Posterior cingulate gyrus (tissue), 11 donors: ENCODE measurements around the gene KLRK1.
"Not testable (repeated sequence)": the region's sequence is repeated elsewhere in the genome, so short reads cannot be mapped to it uniquely, and the experiment has no call there.

ENCODE experiments used
- DNase-seq, 10 donors: peaks; one replicate each; pipeline versions ENCODE4 v3.0.0 to v3.0.0-alpha.2; 2020 to 2021; ENCODE audit warnings: mixed read lengths in 3 of 10
- intact Hi-C: fragments of 100-400 bp; cut with DNase I; formaldehyde crosslinking; loops from one replicate; pipeline ENCODE4 v1.15.1; 2023

Gene KLRK1

GRCh38 chr12:10389904-10390303, at the start of gene KLRK1:
TSS of gene KLRK1 (minus strand) at chr12:10390041. CDS start at chr12:10388810, 1,231 bp downstream.
- DNase-seq, result no peak
- intact Hi-C loops, result no loop called here

GRCh38 chr12:10437601-10438000, 47.8 kb upstream of the KLRK1 start:
- DNase-seq, result not testable (repeated sequence)

GRCh38 chr12:10435816-10436215, 46.0 kb upstream of the KLRK1 start, which contains the start of gene KLRC2:
TSS of gene KLRC2 (minus strand) at chr12:10436010. CDS start at chr12:10435986, 24 bp downstream.
- DNase-seq, result peak in 1 of 10 donors; percentile 36
- intact Hi-C loops, result not testable (repeated sequence)

More at GRCh38 chr12:10437601-10438000, 47.8 kb upstream of the KLRK1 start:
- intact Hi-C loops, result not testable (repeated sequence)

GRCh38 chr12:10430623-10431022, 40.8 kb upstream of the KLRK1 start:
- intact Hi-C loops, DNase-seq: not testable (repeated sequence)

- intact Hi-C loops, result not testable (repeated sequence)
- peak in 4 of 10 donors; percentile 16 to 78 (median 45) for DNase-seq
Observed at GRCh38 chr12:10425938-10426337, 36.1 kb upstream of the KLRK1 start.

GRCh38 chr12:10424260-10424899, 34.5 kb upstream of the KLRK1 start:
- intact Hi-C loops, result not testable (repeated sequence)

GRCh38 chr12:10422159-10422558, 32.3 kb upstream of the KLRK1 start:
- DNase-seq, intact Hi-C loops: not testable (repeated sequence)

More at GRCh38 chr12:10424260-10424899, 34.5 kb upstream of the KLRK1 start:
- DNase-seq, result not testable (repeated sequence)

GRCh38 chr12:10420334-10420733, 30.5 kb upstream of the KLRK1 start, which contains the start of gene KLRC3:
TSS of gene KLRC3 (minus strand) at chr12:10420595. CDS start at chr12:10420550, 45 bp downstream.
- DNase-seq, intact Hi-C loops: not testable (repeated sequence)

- DNase-seq, result no peak
Observed at GRCh38 chr12:10409392-10409791, 19.6 kb upstream of the KLRK1 start, which contains the start of gene KLRC4. TSS of gene KLRC4 (minus strand) at chr12:10409757. CDS start at chr12:10409575, 182 bp downstream.

GRCh38 chr12:10408842-10409241, 19.0 kb upstream of the KLRK1 start:
- DNase-seq, result no peak
- intact Hi-C loops, result no loop called here

More at GRCh38 chr12:10409392-10409791, 19.6 kb upstream of the KLRK1 start, which contains the start of gene KLRC4:
- intact Hi-C loops, result no loop called here

- intact Hi-C loops, result no loop called here
- DNase-seq, result no peak
Observed at GRCh38 chr12:10406725-10407124, 16.9 kb upstream of the KLRK1 start.

GRCh38 chr12:10405294-10405693, 15.5 kb upstream of the KLRK1 start:
- no peak for DNase-seq
- intact Hi-C loops, result no loop called here

GRCh38 chr12:10404798-10405197, 15.0 kb upstream of the KLRK1 start:
- intact Hi-C loops, result no loop called here

GRCh38 chr12:10400829-10401228, 11.0 kb upstream of the KLRK1 start:
- intact Hi-C loops, result no loop called here
- no peak for DNase-seq

More at GRCh38 chr12:10404798-10405197, 15.0 kb upstream of the KLRK1 start:
- DNase-seq, result no peak

- intact Hi-C loops, result no loop called here
Observed at GRCh38 chr12:10398168-10398567, 8.3 kb upstream of the KLRK1 start.

GRCh38 chr12:10397296-10397695, 7.5 kb upstream of the KLRK1 start:
- intact Hi-C loops, result no loop called here
- DNase-seq, result no peak

More at GRCh38 chr12:10398168-10398567, 8.3 kb upstream of the KLRK1 start:
- no peak for DNase-seq

- intact Hi-C loops, result not testable (repeated sequence)
- DNase-seq, result peak in 1 of 10 donors; percentile 37
Observed at GRCh38 chr12:10396176-10396575, 6.3 kb upstream of the KLRK1 start.

GRCh38 chr12:10395390-10395998, 5.7 kb upstream of the KLRK1 start:
- no peak for DNase-seq
- intact Hi-C loops, result no loop called here

- DNase-seq, intact Hi-C loops: not testable (repeated sequence)
Observed at GRCh38 chr12:10394531-10395152, 4.8 kb upstream of the KLRK1 start.

- no peak for DNase-seq
- intact Hi-C loops, result no loop called here
Observed at GRCh38 chr12:10393291-10393690, 3.5 kb upstream of the KLRK1 start.

- intact Hi-C loops, result no loop called here
- no peak for DNase-seq
Observed at GRCh38 chr12:10392394-10392930, 2.6 kb upstream of the KLRK1 start.
